Hematopoietic multipotent progenitor cell treated with erythropoietin and hydrocortisone succinate and interleukin-3 and kit ligand, for 8 days (in vitro differentiated cells): Measurements from ENCODE around the gene ETDC.
"Not testable (repeated sequence)": the region's sequence is repeated elsewhere in the genome, so short reads cannot be mapped to it uniquely, and the experiment has no call there.

Experiments used
- DNase-seq: peaks from one replicate; pipeline ENCODE4 v3.0.0-alpha.2; 2015

ETDC gene

DNA sequence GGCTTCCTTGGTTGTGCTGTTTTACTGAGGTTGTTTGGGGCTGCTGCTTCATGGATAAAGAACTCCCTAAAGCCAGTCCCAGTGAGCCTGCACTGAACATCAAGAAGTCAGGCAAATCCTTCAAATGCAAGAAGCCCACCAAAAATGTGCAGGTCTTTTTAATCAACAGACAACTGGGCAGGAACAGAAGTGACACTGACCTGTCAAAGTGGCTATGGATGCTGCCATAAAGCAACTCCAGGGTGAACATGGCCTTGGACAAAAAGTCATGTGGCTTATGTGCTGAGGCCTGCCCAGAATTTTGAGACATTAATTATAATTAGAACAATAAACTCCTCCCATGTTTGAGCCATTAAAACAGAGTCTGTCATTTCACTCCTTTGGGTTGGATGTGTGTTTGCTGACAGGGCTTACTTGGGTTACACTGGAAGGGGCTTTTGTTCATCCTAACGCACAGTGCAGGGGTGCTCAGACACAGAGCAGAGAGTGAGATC is at the start of gene ETDC:
TSS of gene ETDC (plus strand) at position 51 of the 494 bp plus-strand sequence. CDS start at position 51, 0 bp downstream.
- no peak for DNase-seq

GRCh38 chrX:135260976-135261375 is 48.3 kb upstream of the ETDC start:
- not testable (repeated sequence) for DNase-seq

- DNase-seq = not testable (repeated sequence)
These were observed 45.9 kb upstream of the ETDC start for GRCh38 chrX:135263376-135263775.

GRCh38 chrX:135264206-135264605 is 45.1 kb upstream of the ETDC start:
- DNase-seq = no peak

DNA sequence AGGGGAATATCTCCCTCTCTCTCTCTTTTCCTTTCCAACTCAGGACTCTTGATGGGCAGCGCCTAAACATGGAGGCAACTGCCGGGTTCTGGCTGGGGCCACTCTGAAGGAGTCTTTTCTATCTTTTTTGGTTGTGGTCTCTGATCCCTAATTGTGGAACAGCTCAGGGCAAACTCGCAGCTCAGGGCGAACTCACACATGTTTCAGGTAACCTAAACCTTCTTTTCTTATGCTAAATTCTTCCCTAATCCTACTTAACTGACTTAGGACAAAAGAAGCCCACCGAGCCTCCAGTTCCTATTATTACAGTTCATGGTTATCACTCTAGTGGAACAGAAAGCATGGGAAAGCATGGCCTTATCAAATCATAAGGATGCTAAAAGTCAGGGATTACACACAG is 36.1 kb upstream of the ETDC start:
- no peak for DNase-seq

DNA sequence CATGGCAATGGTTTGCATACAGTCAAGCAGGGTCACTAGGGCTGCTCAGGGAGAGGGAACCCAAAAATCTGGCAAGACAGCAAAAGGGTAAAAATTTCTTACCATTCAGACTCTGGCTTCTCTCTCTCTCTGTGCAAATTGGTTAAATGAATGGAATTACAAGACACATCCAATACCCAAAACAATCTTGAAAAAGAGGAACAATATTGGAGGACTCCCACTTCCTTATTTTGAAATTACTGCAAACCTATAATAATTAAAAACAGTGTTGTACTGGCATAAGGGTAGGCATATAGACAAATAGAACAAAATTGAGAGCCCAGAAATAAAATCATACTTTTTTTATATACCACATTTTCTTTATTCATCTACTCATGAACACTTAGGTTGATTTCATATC is 33.3 kb upstream of the ETDC start:
- DNase-seq = no peak

- DNase-seq = no peak
These were observed 21.9 kb upstream of the ETDC start for GRCh38 chrX:135287266-135287823.

- peak; percentile 31 for DNase-seq
These were observed 13.9 kb upstream of the ETDC start for GRCh38 chrX:135295238-135295943.

- no peak for DNase-seq
These were observed 13.4 kb upstream of the ETDC start for GRCh38 chrX:135295944-135296305.

GRCh38 chrX:135302269-135302873 is 6.9 kb upstream of the ETDC start:
- no peak for DNase-seq

GRCh38 chrX:135304741-135305140 is 4.5 kb upstream of the ETDC start:
- no peak for DNase-seq

- no peak for DNase-seq
These were observed 2.1 kb upstream of the ETDC start for GRCh38 chrX:135307171-135307570.

DNA sequence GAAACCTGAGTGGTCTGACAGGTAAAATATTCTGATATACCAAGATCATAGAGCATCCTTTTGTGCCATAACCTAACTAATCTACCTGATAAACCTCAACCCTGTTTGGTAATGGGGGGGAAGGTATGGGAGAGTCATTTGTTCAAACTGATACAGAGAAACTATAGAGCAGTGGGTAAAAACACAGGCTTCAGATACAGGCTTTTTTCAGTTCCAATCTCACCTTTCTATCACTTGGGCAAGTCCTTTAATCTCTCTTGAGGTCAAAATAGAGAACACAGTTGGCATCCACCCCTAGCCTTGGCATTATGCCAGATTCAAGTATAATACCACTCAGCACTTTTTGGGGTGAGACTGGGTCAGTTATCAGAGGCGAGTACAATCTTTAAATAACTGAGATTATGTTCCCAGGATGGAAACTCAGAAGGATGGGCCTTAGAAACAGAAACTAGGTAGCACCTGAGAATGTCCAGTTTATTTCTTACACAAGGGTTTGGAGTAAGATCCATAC is 880 bp upstream of the ETDC start:
- DNase-seq = peak; percentile 10

GRCh38 chrX:135315864-135316263 is 6.6 kb downstream of the ETDC start:
- no peak for DNase-seq

GRCh38 chrX:135324463-135324862 is 15.2 kb downstream of the ETDC start:
- no peak for DNase-seq

GRCh38 chrX:135325036-135325818 is 15.9 kb downstream of the ETDC start:
- not testable (repeated sequence) for DNase-seq

DNA sequence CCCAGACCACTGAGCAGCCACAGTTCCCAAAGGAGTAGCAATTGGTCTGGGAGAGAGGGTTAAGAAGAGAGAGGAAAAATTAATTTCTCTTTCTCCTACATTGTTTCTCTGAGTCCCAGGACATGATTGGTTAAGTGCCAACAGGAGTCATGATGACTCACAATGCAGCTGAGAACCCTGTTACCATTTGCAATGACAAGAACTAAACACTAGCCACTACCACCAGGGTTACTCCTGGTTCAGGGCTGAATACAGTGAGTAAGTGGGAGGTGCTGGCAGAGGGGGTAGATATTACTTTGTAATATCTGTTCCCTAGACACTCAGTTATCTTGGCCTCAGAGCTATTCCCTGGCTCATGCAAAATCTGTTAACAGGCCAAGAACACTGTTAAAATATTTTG is 18.0 kb downstream of the ETDC start:
- no peak for DNase-seq

DNA sequence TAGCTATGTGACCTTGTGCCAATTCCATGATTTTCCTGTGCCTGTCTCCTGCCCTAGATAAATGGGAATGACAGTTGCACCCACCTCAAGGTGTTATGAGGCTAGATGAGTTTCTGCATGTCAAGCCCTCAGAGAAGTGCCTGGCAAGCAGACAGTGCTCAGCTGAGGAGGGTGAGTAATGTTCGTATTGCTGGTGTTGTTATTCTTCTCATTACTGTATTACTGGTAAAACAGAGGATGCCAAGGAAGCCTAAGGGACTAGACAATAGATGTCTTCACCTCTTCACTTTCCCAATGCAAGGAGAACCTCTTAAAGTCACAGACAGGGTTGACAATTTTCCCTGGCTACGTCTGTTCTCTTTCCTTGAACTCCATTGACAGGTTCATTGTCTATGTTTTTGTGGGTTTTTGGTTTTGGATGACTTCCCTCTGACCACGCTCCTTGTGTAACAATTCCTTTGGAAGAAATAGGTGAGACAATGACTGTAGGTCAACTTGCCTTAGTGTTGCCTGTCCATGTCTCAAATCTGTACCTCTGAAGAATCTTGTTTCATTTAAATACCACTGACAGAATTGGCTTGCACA is 19.2 kb downstream of the ETDC start:
- DNase-seq = no peak

GRCh38 chrX:135330706-135331105 is 21.4 kb downstream of the ETDC start:
- no peak for DNase-seq

GRCh38 chrX:135331525-135331924 is 22.2 kb downstream of the ETDC start:
- no peak for DNase-seq

DNA sequence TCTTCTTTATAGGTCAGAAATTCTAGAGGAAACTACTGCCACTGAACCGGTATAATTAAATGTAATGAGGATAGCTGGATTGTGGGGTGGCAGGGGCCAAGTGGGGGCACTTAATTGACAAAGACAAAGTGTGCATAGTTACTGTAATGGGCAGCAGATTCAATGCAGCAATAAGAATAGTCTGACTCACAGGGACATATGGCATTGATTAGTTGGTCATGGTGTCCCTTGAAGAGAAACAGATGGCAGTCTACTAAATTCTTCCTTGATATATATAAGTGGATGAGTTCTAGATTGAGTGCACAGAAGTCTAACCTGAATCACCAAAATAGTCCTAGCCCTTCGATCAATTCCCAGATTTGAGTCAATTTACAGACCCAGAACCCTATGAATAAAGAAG is 31.6 kb downstream of the ETDC start:
- DNase-seq = no peak

GRCh38 chrX:135345107-135345589 is 35.9 kb downstream of the ETDC start:
- peak; percentile 37 for DNase-seq

DNA sequence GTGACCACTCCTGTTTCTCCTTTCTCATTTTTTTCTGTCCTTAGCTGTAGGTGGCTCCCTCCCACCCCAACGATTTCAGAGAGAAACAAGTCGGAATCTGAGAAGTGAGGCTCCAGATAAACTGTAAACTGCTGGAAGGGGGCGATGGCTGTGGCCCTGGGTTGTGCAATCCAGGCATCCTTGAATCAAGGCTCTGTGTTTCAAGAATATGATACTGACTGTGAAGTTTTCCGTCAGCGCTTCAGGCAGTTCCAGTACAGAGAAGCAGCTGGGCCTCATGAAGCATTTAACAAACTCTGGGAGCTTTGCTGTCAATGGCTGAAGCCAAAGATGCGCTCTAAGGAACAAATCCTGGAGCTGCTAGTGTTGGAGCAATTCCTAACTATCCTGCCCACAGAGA is 37.7 kb downstream of the ETDC start:
- DNase-seq = no peak
